NCI-H82 treated with DMSO at 0.1 percent for 48 hours (cell line): ENCODE data around the gene GSK3A.

ENCODE experiments used
- DNase-seq: peaks from one replicate; lab custom pipeline; 2025; ENCODE audit not compliant: unreplicated experiment; lab: John Stamatoyannopoulos, UW

Gene GSK3A

GRCh38 chr19:42281146-42281826 lies 38.9 kb upstream of the GSK3A start:
- DNase-seq: no peak

GRCh38 chr19:42280815-42281145 lies 38.4 kb upstream of the GSK3A start:
- no peak for DNase-seq

- peak; percentile 85 for DNase-seq
These were observed 37.8 kb upstream of the GSK3A start for GRCh38 chr19:42279902-42280814.

GRCh38 chr19:42279155-42279901 lies 36.9 kb upstream of the GSK3A start:
- DNase-seq: no peak

- DNase-seq: no peak
These were observed 36.2 kb upstream of the GSK3A start for GRCh38 chr19:42278452-42279154.

- DNase-seq: no peak
These were observed 35.5 kb upstream of the GSK3A start for GRCh38 chr19:42277821-42278451.

- DNase-seq: no peak
These were observed 34.4 kb upstream of the GSK3A start for GRCh38 chr19:42276821-42277220.

GRCh38 chr19:42276284-42276683 lies 33.9 kb upstream of the GSK3A start:
- DNase-seq: no peak

- no peak for DNase-seq
These were observed 33.1 kb upstream of the GSK3A start for GRCh38 chr19:42275517-42275916.

GRCh38 chr19:42275103-42275502 lies 32.7 kb upstream of the GSK3A start:
- peak; percentile 13 for DNase-seq

- DNase-seq: no peak
These were observed 31.8 kb upstream of the GSK3A start for GRCh38 chr19:42274065-42274682.

GRCh38 chr19:42273407-42274064 lies 31.1 kb upstream of the GSK3A start:
- no peak for DNase-seq

GRCh38 chr19:42272989-42273406 lies 30.6 kb upstream of the GSK3A start:
- DNase-seq: no peak

- no peak for DNase-seq
These were observed 30.1 kb upstream of the GSK3A start for GRCh38 chr19:42272535-42272897.

GRCh38 chr19:42271861-42272534 lies 29.6 kb upstream of the GSK3A start:
- no peak for DNase-seq

- DNase-seq: no peak
These were observed 28.6 kb upstream of the GSK3A start for GRCh38 chr19:42271045-42271419.

- no peak for DNase-seq
These were observed 28.1 kb upstream of the GSK3A start for GRCh38 chr19:42270346-42271044.

GRCh38 chr19:42269478-42270345 lies 27.3 kb upstream of the GSK3A start:
- DNase-seq: no peak
